Ishikawa (cell line): Measurements from ENCODE around the gene PDLIM1.

Experiments used
- CEBPB ChIP-seq: IDR thresholded peaks from 2 replicates; pipeline ENCODE4 v1.6.1; 2012
- CREB1 ChIP-seq: IDR thresholded peaks from 2 replicates; pipeline ENCODE4 v1.6.1; 2012; ENCODE audit warnings: low read depth
- EGR1 ChIP-seq: IDR thresholded peaks from 2 replicates; pipeline ENCODE4 v1.6.1; 2012
- EP300 ChIP-seq: IDR thresholded peaks from 2 replicates; pipeline ENCODE4 v1.6.1; 2012; ENCODE audit warnings: borderline replicate concordance
- FOXM1 ChIP-seq: IDR thresholded peaks from 2 replicates; pipeline ENCODE4 v1.6.1; 2012; ENCODE audit warnings: low read depth, borderline replicate concordance
- NFIC ChIP-seq: IDR thresholded peaks from 2 replicates; pipeline ENCODE4 v1.6.1; 2012
- RAD21 ChIP-seq: IDR thresholded peaks from 2 replicates; pipeline ENCODE4 v1.6.1; 2012; ENCODE audit warnings: low read depth
- TAF1 ChIP-seq: IDR thresholded peaks from 2 replicates; pipeline ENCODE4 v1.6.1; 2012; ENCODE audit warnings: low read depth, mild to moderate bottlenecking
- TCF12 ChIP-seq: IDR thresholded peaks from 2 replicates; pipeline ENCODE4 v1.6.1; 2012; ENCODE audit warnings: low read depth
- TEAD4 ChIP-seq: IDR thresholded peaks from 2 replicates; pipeline ENCODE4 v1.6.1; 2012
- YY1 ChIP-seq: IDR thresholded peaks from 2 replicates; pipeline ENCODE4 v1.6.1; 2012; ENCODE audit warnings: low read depth
- ZBTB7A ChIP-seq: IDR thresholded peaks from 2 replicates; pipeline ENCODE4 v1.6.1; 2012; ENCODE audit warnings: low read depth
- TF ChIP-seq, protein P1 (sequence below): IDR thresholded peaks from 2 replicates; pipeline ENCODE4 v1.6.1; 2012; ENCODE audit warnings: low read depth, mild to moderate bottlenecking
- TF ChIP-seq, protein P2 (sequence below): IDR thresholded peaks from 2 replicates; pipeline ENCODE4 v1.6.1; 2012

DNA sequence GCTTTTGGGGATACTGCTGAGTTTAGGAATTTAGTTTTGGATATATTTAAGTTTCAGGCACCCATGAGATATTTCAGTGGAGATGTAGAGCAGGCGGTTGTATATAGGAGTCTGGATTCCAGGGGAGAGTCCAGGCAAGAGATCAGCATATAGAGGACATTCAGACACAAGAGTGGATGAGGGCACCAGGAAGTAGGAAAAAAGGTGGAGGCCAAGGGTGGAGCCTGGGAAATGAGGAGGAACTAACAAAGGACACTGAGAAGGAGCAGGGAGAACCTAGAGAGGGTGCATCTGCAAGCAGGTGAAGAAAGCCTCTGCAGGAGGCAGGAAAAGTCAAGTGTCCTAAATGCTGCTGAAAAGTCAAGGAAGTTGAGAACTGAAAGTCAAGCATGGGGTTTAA lies 13.1 kb upstream of the PDLIM1 start:
- TF ChIP-seq, protein P1, sequence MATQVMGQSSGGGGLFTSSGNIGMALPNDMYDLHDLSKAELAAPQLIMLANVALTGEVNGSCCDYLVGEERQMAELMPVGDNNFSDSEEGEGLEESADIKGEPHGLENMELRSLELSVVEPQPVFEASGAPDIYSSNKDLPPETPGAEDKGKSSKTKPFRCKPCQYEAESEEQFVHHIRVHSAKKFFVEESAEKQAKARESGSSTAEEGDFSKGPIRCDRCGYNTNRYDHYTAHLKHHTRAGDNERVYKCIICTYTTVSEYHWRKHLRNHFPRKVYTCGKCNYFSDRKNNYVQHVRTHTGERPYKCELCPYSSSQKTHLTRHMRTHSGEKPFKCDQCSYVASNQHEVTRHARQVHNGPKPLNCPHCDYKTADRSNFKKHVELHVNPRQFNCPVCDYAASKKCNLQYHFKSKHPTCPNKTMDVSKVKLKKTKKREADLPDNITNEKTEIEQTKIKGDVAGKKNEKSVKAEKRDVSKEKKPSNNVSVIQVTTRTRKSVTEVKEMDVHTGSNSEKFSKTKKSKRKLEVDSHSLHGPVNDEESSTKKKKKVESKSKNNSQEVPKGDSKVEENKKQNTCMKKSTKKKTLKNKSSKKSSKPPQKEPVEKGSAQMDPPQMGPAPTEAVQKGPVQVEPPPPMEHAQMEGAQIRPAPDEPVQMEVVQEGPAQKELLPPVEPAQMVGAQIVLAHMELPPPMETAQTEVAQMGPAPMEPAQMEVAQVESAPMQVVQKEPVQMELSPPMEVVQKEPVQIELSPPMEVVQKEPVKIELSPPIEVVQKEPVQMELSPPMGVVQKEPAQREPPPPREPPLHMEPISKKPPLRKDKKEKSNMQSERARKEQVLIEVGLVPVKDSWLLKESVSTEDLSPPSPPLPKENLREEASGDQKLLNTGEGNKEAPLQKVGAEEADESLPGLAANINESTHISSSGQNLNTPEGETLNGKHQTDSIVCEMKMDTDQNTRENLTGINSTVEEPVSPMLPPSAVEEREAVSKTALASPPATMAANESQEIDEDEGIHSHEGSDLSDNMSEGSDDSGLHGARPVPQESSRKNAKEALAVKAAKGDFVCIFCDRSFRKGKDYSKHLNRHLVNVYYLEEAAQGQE: no peak
- TF ChIP-seq EGR1 (no peak), CEBPB (no peak), EP300 (no peak), YY1 (no peak), RAD21 (no peak), ZBTB7A (no peak), FOXM1 (no peak), CREB1 (no peak), NFIC (no peak), TAF1 (no peak), TCF12 (no peak), TEAD4 (no peak)
- TF ChIP-seq, protein P2, sequence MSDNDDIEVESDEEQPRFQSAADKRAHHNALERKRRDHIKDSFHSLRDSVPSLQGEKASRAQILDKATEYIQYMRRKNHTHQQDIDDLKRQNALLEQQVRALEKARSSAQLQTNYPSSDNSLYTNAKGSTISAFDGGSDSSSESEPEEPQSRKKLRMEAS: no peak
